MCF 10A (cell line): ENCODE data around the gene DEF6. TPM values are rescaled to one million over a fixed set of nuclear protein-coding genes. Genes with fewer than 3 reads are reported as not detected.
A peak's percentile ranks its signal among the peaks of the same experiment; 100 is the strongest.

Experiments used
- BruUV-seq: library from RNA; stranded (reverse); fragments of 400-500 nt; replicated peaks from 2 replicates; lab custom pipeline; 2021; lab: Mats Ljungman, UMichigan
- CTCF ChIA-PET: fragments of 300-600 bp; sonication (Branson Sonifier 250); formaldehyde crosslinking; extraction: SDS; loops from one replicate; lab custom pipeline; 2021; ENCODE audit warnings: antibody characterized with exemption, inconsistent platforms; lab: Yijun Ruan, JAX
- POLR2A ChIA-PET: fragments of 300-600, 350-650 bp; sonication (Branson Sonifier 250); formaldehyde crosslinking; extraction: SDS; loops from one replicate; lab custom pipeline; 2020; ENCODE audit warnings: antibody characterized with exemption, inconsistent platforms; lab: Yijun Ruan, JAX
- DNase-seq: peaks from one replicate; pipeline ENCODE4 v3.0.0-alpha.2; 2018; ENCODE audit not compliant: unreplicated experiment
- H3K27ac Mint-ChIP-seq: one replicate; pipeline ENCODE4 v1.8.0; 2022; ENCODE audit warnings: mild to moderate bottlenecking, low read depth, mixed read lengths; ENCODE audit not compliant: unreplicated experiment
- H3K27me3 Mint-ChIP-seq: one replicate; pipeline ENCODE4 v1.8.0; 2022; ENCODE audit warnings: mixed read lengths; ENCODE audit not compliant: insufficient read depth, unreplicated experiment
- H3K36me3 Mint-ChIP-seq: one replicate; pipeline ENCODE4 v1.8.0; 2022; ENCODE audit warnings: mild to moderate bottlenecking, moderate library complexity, mixed read lengths; ENCODE audit not compliant: insufficient read depth, unreplicated experiment
- H3K4me1 Mint-ChIP-seq: one replicate; pipeline ENCODE4 v1.8.0; 2022; ENCODE audit warnings: mixed read lengths; ENCODE audit not compliant: insufficient read depth, unreplicated experiment
- H3K4me3 Mint-ChIP-seq: one replicate; pipeline ENCODE4 v1.8.0; 2022; ENCODE audit warnings: mild to moderate bottlenecking, moderate library complexity, mixed read lengths; ENCODE audit not compliant: unreplicated experiment
- H3K9me3 Mint-ChIP-seq: one replicate; pipeline ENCODE4 v1.8.0; 2022; ENCODE audit warnings: mixed read lengths; ENCODE audit not compliant: unreplicated experiment
- CTCF ChIP-seq: fragments of 200-600 bp; IDR thresholded peaks from one replicate; pipeline ENCODE4 v1.8.0; 2022; ENCODE audit warnings: antibody characterized with exemption, mild to moderate bottlenecking; ENCODE audit not compliant: unreplicated experiment
- intact Hi-C: fragments of 100-400 bp; cut with micrococcal nuclease; formaldehyde crosslinking; loops from 2 replicates; pipeline ENCODE4 v1.14.1; 2022
- total RNA-seq: library from RNA; stranded (reverse); gene quantifications from 2 replicates; pipeline ENCODE4 v1.2.3, GENCODE V29; 2022

DEF6 gene
- total RNA-seq, 1 experiment from 2014 or later = 23.1 TPM

- Mint-ChIP-seq H3K27me3 (no peaks in the 10 kb centered on the region), H3K27ac (no peak overlapping the region), H3K4me3 (no peak overlapping the region), H3K9me3 (no peaks in the 10 kb centered on the region), H3K36me3 (peaks cover 7% of the 10 kb centered on the region), H3K4me1 (peaks cover 30% of the 10 kb centered on the region)
- ChIA-PET CTCF (interaction anchor here (0.7 to 1.1 kb wide), 3 partner anchors 275 to 740 kb away, joined by 3 read pairs; no protein-coding TSS in a partner anchor), POLR2A (interaction anchor here (0.6 to 1.1 kb wide), 4 partner anchors 43 to 199 kb away, joined by 3 to 8 read pairs (median 4); partner anchors contain the start of gene PPARD)
- DNase-seq = no peak
- BruUV-seq = no TSS peak
- intact Hi-C loops = loop anchor here (2.0 to 10.0 kb wide), 3 partner anchors 43 to 437 kb away; partner anchors contain the start of genes ARMC12 and PPARD
- TF ChIP-seq CTCF = no peak
These were observed 2.1 kb downstream of the DEF6 start for GRCh38 chr6:35299674-35300073.

GRCh38 chr6:35300848-35301247 lies 3.2 kb downstream of the DEF6 start:
- Mint-ChIP-seq H3K4me1 (peaks cover 30% of the 10 kb centered on the region), H3K36me3 (peaks cover 7% of the 10 kb centered on the region), H3K4me3 (no peak overlapping the region), H3K9me3 (no peaks in the 10 kb centered on the region), H3K27me3 (no peaks in the 10 kb centered on the region), H3K27ac (no peak overlapping the region)
- DNase-seq = no peak
- CTCF ChIA-PET = interaction anchor here (0.6 to 1.9 kb wide), 5 partner anchors 16 to 151 kb away, joined by 3 to 7 read pairs (median 4); partner anchors contain the start of gene FANCE
- intact Hi-C loops = no loop called here
- POLR2A ChIA-PET = interaction anchor here (1.1 kb wide), 1 partner anchor 11 kb away, joined by 5 read pairs; no protein-coding TSS in a partner anchor
- BruUV-seq = no TSS peak
- no peak for TF ChIP-seq CTCF

GRCh38 chr6:35302604-35303241 lies 5.1 kb downstream of the DEF6 start:
- BruUV-seq = no TSS peak
- DNase-seq = peak; percentile 63
- Mint-ChIP-seq H3K36me3 (peaks cover 7% of the 10 kb centered on the region), H3K4me1 (peaks cover 30% of the 10 kb centered on the region), H3K27me3 (no peaks in the 10 kb centered on the region), H3K27ac (peak overlapping the region; percentile 93), H3K4me3 (peak overlapping the region; percentile 50), H3K9me3 (no peaks in the 10 kb centered on the region)
- no peak for TF ChIP-seq CTCF
- intact Hi-C loops = no loop called here
- ChIA-PET POLR2A (interaction anchor here (0.8 to 1.8 kb wide), 4 partner anchors 9 to 167 kb away, joined by 3 to 8 read pairs (median 4); partner anchors contain the start of gene RPL10A), CTCF (interaction anchor here (0.5 to 1.7 kb wide), 6 partner anchors 9 to 1101 kb away, joined by 3 to 7 read pairs (median 4); partner anchors contain the start of gene PPARD)

- no peak for DNase-seq
- Mint-ChIP-seq H3K27me3 (no peaks in the 10 kb centered on the region), H3K9me3 (no peaks in the 10 kb centered on the region), H3K27ac (no peak overlapping the region), H3K4me3 (no peak overlapping the region), H3K4me1 (peaks cover 28% of the 10 kb centered on the region), H3K36me3 (peaks cover 7% of the 10 kb centered on the region)
- POLR2A ChIA-PET = interaction anchor here (0.6 to 1.8 kb wide), 2 partner anchors 164 to 406 kb away, joined by 5 to 8 read pairs; partner anchors contain the start of gene RPL10A
- CTCF ChIA-PET = interaction anchor here (0.5 to 0.7 kb wide), 3 partner anchors 56 to 162 kb away, joined by 3 to 4 read pairs (median 3); no protein-coding TSS in a partner anchor
- no peak for TF ChIP-seq CTCF
- intact Hi-C loops = no loop called here
- no TSS peak for BruUV-seq
These were observed 6.7 kb downstream of the DEF6 start for GRCh38 chr6:35304299-35304698.
